H4 (cell line): ENCODE data around the gene CLCN1. TPM values are rescaled to one million over a fixed set of nuclear protein-coding genes. Genes with fewer than 3 reads are reported as not detected.
"Not testable (repeated sequence)": the region's sequence is repeated elsewhere in the genome, so short reads cannot be mapped to it uniquely, and the experiment has no call there.

ENCODE experiments used
- DNase-seq: peaks from one replicate; pipeline ENCODE4 v3.0.0-alpha.2; 2015; ENCODE audit warnings: low spot score
- total RNA-seq: library from RNA; depleted of rRNA; stranded (reverse); fragments of >200 nt; shearing (Covaris generic); gene quantifications from 2 replicates; pipeline ENCODE4 v1.2.3, GENCODE V29; 2014; rRNA removed

CLCN1 gene
- not detected in 2 replicates for total RNA-seq

- DNase-seq, result no peak
Observed at GRCh38 chr7:143315776-143316175, at the start of gene CLCN1. TSS of gene CLCN1 (plus strand) at chr7:143316111. CDS start at chr7:143316213, 102 bp downstream.

GRCh38 chr7:143269251-143269650 lies 46.7 kb upstream of the CLCN1 start:
- DNase-seq, result no peak

GRCh38 chr7:143271240-143271639 lies 44.7 kb upstream of the CLCN1 start:
- DNase-seq, result no peak

- no peak for DNase-seq
Observed at GRCh38 chr7:143272871-143273270, 43.0 kb upstream of the CLCN1 start.

GRCh38 chr7:143279186-143280098 lies 36.5 kb upstream of the CLCN1 start:
- DNase-seq, result peak; percentile 55

GRCh38 chr7:143280160-143280559 lies 35.8 kb upstream of the CLCN1 start:
- no peak for DNase-seq

- DNase-seq, result no peak
Observed at GRCh38 chr7:143280566-143280965, 35.3 kb upstream of the CLCN1 start.

GRCh38 chr7:143281529-143281928 lies 34.4 kb upstream of the CLCN1 start:
- DNase-seq, result no peak

GRCh38 chr7:143282124-143282523 lies 33.8 kb upstream of the CLCN1 start:
- no peak for DNase-seq

- no peak for DNase-seq
Observed at GRCh38 chr7:143283381-143283780, 32.5 kb upstream of the CLCN1 start.

GRCh38 chr7:143284591-143285469 lies 31.1 kb upstream of the CLCN1 start, which contains the start of gene TMEM139:
TSS of gene TMEM139 (plus strand) at chr7:143284958. CDS start at chr7:143285958, 1,000 bp downstream.
- no peak for DNase-seq

GRCh38 chr7:143285470-143285778 lies 30.5 kb upstream of the CLCN1 start:
- peak; percentile 30 for DNase-seq

- no peak for DNase-seq
Observed at GRCh38 chr7:143285806-143286521, 29.9 kb upstream of the CLCN1 start.

GRCh38 chr7:143286522-143286890 lies 29.4 kb upstream of the CLCN1 start:
- DNase-seq, result no peak

- no peak for DNase-seq
Observed at GRCh38 chr7:143287339-143287934, 28.5 kb upstream of the CLCN1 start.

GRCh38 chr7:143287935-143288826 lies 27.7 kb upstream of the CLCN1 start, which contains the start of gene CASP2:
TSS of gene CASP2 (plus strand) at chr7:143288351. CDS start at chr7:143288456, 105 bp downstream.
- peak; percentile 97 for DNase-seq

- DNase-seq, result no peak
Observed at GRCh38 chr7:143288836-143289235, 27.1 kb upstream of the CLCN1 start.

GRCh38 chr7:143289421-143289820 lies 26.5 kb upstream of the CLCN1 start:
- no peak for DNase-seq

GRCh38 chr7:143289888-143290287 lies 26.0 kb upstream of the CLCN1 start:
- DNase-seq, result not testable (repeated sequence)

GRCh38 chr7:143290293-143290692 lies 25.6 kb upstream of the CLCN1 start:
- no peak for DNase-seq
